Panc1 (cell line): Measurements from ENCODE around the gene OTULIN. TPM values are rescaled to one million over a fixed set of nuclear protein-coding genes. Genes with fewer than 3 reads are reported as not detected.

Source experiments
- ATAC-seq: fragments of 200-7000 bp; cut with Tn5 transposase; 2 replicates; pipeline ENCODE4 v1.9.1; 2020; ENCODE audit warnings: mild to moderate bottlenecking, moderate library complexity
- BruUV-seq: library from RNA; stranded (reverse); fragments of 400-500 nt; replicated peaks from 2 replicates; lab custom pipeline; 2021; lab: Mats Ljungman, UMichigan
- CTCF ChIA-PET: fragments of 300-600 bp; sonication (Branson Sonifier 250); formaldehyde crosslinking; loops from one replicate; lab custom pipeline; 2022; ENCODE audit warnings: antibody characterized with exemption; lab: Charles Lee
- POLR2A ChIA-PET: fragments of 300-600 bp; sonication (Branson Sonifier 250); formaldehyde crosslinking; loops from one replicate; lab custom pipeline; 2022; ENCODE audit warnings: antibody characterized with exemption; lab: Charles Lee
- DNase-seq: peaks from one replicate; pipeline ENCODE4 v3.0.0-alpha.2; 2010; ENCODE audit warnings: low read depth, low spot score
- H3K27ac ChIP-seq: 2 replicates; pipeline ENCODE4 v1.5.1; 2011; ENCODE audit warnings: mild to moderate bottlenecking, low read length, inconsistent platforms
- H3K27me3 ChIP-seq: fragments of 200-500 bp; sonication (Bioruptor generic); 2 replicates; pipeline ENCODE4 v1.6.0; 2014; ENCODE audit warnings: low read length, inconsistent platforms; ENCODE audit not compliant: control insufficient read depth, insufficient read depth
- H3K36me3 ChIP-seq: fragments of 200-500 bp; sonication (Bioruptor generic); 2 replicates; pipeline ENCODE4 v1.5.1; 2014; ENCODE audit warnings: inconsistent platforms, mild to moderate bottlenecking, low read length, moderate library complexity; ENCODE audit not compliant: control insufficient read depth, insufficient read depth
- H3K4me1 ChIP-seq: 2 replicates; pipeline ENCODE4 v1.5.1; 2011; ENCODE audit warnings: inconsistent platforms, mild to moderate bottlenecking, low read length, moderate library complexity; ENCODE audit not compliant: control insufficient read depth, insufficient read depth
- H3K4me3 ChIP-seq, 2 experiments: 2 replicates each; pipeline ENCODE4 v1.5.1; 2011 to 2012; ENCODE audit warnings: low read depth in 2 of 2, low read length in 2 of 2, mild to moderate bottlenecking in 2 of 2, inconsistent platforms in 1 of 2, moderate library complexity in 1 of 2
- H3K9me3 ChIP-seq: fragments of 200-500 bp; sonication (Bioruptor generic); 2 replicates; pipeline ENCODE4 v1.5.1; 2014; ENCODE audit warnings: low read depth, mild to moderate bottlenecking, inconsistent platforms, low read length, moderate library complexity; ENCODE audit not compliant: control insufficient read depth, insufficient read depth
- POLR2AphosphoS5 ChIP-seq: IDR thresholded peaks from 2 replicates; pipeline ENCODE4 v1.6.1; 2012; ENCODE audit warnings: mild to moderate bottlenecking, low read depth, low read length, moderate library complexity
- SIN3A ChIP-seq: IDR thresholded peaks from 2 replicates; pipeline ENCODE4 v1.6.1; 2012; ENCODE audit warnings: low read depth, mild to moderate bottlenecking, low read length, moderate library complexity, borderline replicate concordance; ENCODE audit not compliant: insufficient read depth
- TCF7L2 ChIP-seq: IDR thresholded peaks from 2 replicates; pipeline ENCODE4 v1.6.1; 2011; ENCODE audit warnings: mild to moderate bottlenecking, low read depth, low read length, inconsistent platforms
- in situ Hi-C: cut with HindIII; loops from 2 replicates; pipeline ENCODE4 v1.10.0; 2016; ENCODE audit warnings: low sequenced_read_pairs, low pct_unique_long_range_greater_than_20kb
- intact Hi-C: fragments of 100-400 bp; cut with micrococcal nuclease; formaldehyde crosslinking; loops from one replicate; pipeline ENCODE4 v1.10.0; 2022; ENCODE audit not compliant: unreplicated experiment
- total RNA-seq: library from RNA; stranded (reverse); gene quantifications from one replicate; pipeline ENCODE4 v1.2.1, GENCODE V29; 2021; ENCODE audit not compliant: unreplicated experiment
- TF ChIP-seq, protein P1 (sequence below), 2 experiments: IDR thresholded peaks; 2 replicates each; pipeline ENCODE4 v1.6.1; 2011 to 2012; ENCODE audit warnings: low read depth in 2 of 2, control low read depth in 1 of 2, low read length in 1 of 2, mild to moderate bottlenecking in 1 of 2, moderate library complexity in 1 of 2; ENCODE audit not compliant: insufficient read depth in 1 of 2
- TF ChIP-seq, protein P2 (sequence below): fragments of 450-650 bp; IDR thresholded peaks from 2 replicates; pipeline ENCODE4 v1.5.1; 2017; ENCODE audit warnings: mild to moderate bottlenecking

OTULIN gene
- total RNA-seq, 1 experiment from 2014 or later, result 40.1 TPM

DNA sequence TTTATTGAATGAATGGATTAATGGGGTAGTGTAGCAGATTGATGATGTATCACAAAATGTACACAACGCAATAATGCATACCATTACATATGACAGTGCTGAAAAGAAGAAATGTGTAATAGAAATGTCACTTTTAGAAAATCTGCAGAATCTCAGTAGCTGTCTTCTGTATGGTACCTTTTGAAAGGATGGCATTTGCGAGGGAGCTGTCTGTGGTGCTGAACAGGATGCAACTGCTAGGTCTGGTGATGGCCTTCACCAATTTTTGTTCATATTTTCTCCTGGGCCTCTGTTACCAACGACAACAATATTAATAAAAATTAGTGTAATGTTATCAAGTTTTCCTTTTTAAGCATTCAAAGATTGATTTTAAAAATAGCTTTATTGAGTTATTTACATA is 36.2 kb upstream of the OTULIN start:
- intact Hi-C loops (no loop called here), in situ Hi-C loops (no loop called here)
- no peak overlapping the region for H3K27ac ChIP-seq
- no peak for DNase-seq
- ChIA-PET CTCF (no interaction called here), POLR2A (no interaction called here)
- ATAC-seq, result no peak
- no peak for TF ChIP-seq POLR2AphosphoS5
- TF ChIP-seq, protein P1, sequence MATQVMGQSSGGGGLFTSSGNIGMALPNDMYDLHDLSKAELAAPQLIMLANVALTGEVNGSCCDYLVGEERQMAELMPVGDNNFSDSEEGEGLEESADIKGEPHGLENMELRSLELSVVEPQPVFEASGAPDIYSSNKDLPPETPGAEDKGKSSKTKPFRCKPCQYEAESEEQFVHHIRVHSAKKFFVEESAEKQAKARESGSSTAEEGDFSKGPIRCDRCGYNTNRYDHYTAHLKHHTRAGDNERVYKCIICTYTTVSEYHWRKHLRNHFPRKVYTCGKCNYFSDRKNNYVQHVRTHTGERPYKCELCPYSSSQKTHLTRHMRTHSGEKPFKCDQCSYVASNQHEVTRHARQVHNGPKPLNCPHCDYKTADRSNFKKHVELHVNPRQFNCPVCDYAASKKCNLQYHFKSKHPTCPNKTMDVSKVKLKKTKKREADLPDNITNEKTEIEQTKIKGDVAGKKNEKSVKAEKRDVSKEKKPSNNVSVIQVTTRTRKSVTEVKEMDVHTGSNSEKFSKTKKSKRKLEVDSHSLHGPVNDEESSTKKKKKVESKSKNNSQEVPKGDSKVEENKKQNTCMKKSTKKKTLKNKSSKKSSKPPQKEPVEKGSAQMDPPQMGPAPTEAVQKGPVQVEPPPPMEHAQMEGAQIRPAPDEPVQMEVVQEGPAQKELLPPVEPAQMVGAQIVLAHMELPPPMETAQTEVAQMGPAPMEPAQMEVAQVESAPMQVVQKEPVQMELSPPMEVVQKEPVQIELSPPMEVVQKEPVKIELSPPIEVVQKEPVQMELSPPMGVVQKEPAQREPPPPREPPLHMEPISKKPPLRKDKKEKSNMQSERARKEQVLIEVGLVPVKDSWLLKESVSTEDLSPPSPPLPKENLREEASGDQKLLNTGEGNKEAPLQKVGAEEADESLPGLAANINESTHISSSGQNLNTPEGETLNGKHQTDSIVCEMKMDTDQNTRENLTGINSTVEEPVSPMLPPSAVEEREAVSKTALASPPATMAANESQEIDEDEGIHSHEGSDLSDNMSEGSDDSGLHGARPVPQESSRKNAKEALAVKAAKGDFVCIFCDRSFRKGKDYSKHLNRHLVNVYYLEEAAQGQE (IDR thresholded peaks at IDR 0.05; ENCODE audit: insufficient read depth in 1 of 2, low read depth in 2 of 2, low read length in 1 of 2), result peak; percentile 94 to 95
- BruUV-seq, result no TSS peak
- no peak overlapping the region for H3K4me3 ChIP-seq
- H3K9me3 ChIP-seq, result no peaks in the 10 kb centered on the region
- no peaks in the 10 kb centered on the region for H3K4me1 ChIP-seq
- H3K36me3 ChIP-seq, result no peaks in the 10 kb centered on the region
- peaks cover 4% of the 10 kb centered on the region; the same call in 1 of the 2 replicates for H3K27me3 ChIP-seq

DNA sequence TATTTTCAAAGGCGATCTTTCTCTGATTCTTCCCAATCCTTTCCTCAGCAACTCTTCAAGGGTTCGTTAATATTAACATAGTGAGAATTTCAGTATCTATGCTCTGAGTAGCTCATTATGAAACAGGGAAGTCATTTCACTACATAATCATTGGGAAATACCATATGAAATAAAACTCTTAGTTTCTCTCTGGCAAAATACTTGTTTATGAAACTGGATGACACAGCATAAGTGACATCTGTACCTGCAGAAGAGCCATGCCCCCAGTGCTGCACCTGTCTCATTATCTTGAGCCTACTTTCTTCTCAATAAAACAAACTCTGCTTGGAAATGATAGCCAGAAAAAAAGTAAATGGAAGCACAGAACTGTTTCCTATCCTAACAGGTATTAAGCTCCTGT is 33.8 kb upstream of the OTULIN start:
- intact Hi-C loops, result no loop called here
- DNase-seq (no peak), ATAC-seq (no peak)
- Histone ChIP-seq H3K9me3 (no peaks in the 10 kb centered on the region), H3K27ac (no peak overlapping the region), H3K27me3 (peaks cover 4% of the 10 kb centered on the region; the same call in 1 of the 2 replicates), H3K36me3 (no peaks in the 10 kb centered on the region), H3K4me3 (no peak overlapping the region), H3K4me1 (no peaks in the 10 kb centered on the region)
- TF ChIP-seq SIN3A, result no peak
- no peak for TF ChIP-seq POLR2AphosphoS5
- TF ChIP-seq TCF7L2, result no peak
- TF ChIP-seq, protein P2, sequence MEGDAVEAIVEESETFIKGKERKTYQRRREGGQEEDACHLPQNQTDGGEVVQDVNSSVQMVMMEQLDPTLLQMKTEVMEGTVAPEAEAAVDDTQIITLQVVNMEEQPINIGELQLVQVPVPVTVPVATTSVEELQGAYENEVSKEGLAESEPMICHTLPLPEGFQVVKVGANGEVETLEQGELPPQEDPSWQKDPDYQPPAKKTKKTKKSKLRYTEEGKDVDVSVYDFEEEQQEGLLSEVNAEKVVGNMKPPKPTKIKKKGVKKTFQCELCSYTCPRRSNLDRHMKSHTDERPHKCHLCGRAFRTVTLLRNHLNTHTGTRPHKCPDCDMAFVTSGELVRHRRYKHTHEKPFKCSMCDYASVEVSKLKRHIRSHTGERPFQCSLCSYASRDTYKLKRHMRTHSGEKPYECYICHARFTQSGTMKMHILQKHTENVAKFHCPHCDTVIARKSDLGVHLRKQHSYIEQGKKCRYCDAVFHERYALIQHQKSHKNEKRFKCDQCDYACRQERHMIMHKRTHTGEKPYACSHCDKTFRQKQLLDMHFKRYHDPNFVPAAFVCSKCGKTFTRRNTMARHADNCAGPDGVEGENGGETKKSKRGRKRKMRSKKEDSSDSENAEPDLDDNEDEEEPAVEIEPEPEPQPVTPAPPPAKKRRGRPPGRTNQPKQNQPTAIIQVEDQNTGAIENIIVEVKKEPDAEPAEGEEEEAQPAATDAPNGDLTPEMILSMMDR, result no peak
- POLR2A ChIA-PET, result no interaction called here
- in situ Hi-C loops, result no loop called here
- no TSS peak for BruUV-seq
- CTCF ChIA-PET, result interaction anchor here (0.8 kb wide), 1 partner anchor 18 kb away, joined by 3 read pairs; no protein-coding TSS in a partner anchor

DNA sequence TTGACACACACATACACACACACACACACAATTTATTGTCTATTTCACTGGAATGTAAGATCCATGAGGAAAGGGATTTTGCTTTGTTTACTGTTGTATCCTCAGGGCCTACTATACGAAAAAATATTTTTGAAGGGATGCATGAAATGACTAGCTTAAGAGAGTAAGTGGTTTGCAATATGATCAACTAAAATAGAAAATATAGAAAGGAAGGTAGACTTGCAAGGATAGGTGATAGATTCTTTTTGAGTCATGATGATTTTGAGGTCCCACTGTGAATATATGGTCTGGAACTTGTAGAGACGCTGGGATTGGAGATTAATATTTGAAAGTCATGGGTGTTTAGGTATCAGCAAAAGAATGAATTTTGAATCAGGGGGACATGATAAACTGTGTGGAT is 28.9 kb upstream of the OTULIN start:
- CTCF ChIA-PET, result no interaction called here

More for the DNA sequence above, 28.9 kb upstream of the OTULIN start:
- no peak overlapping the region for H3K27ac ChIP-seq
- H3K27me3 ChIP-seq, result peaks cover 5% of the 10 kb centered on the region
- H3K4me3 ChIP-seq, result no peak overlapping the region
- intact Hi-C loops, result no loop called here
- no peaks in the 10 kb centered on the region for H3K9me3 ChIP-seq
- TF ChIP-seq POLR2AphosphoS5 (no peak), TCF7L2 (no peak), SIN3A (no peak)
- TF ChIP-seq, protein P1 (IDR thresholded peaks at IDR 0.05; ENCODE audit: insufficient read depth in 1 of 2, low read depth in 2 of 2, low read length in 1 of 2), result no peak
- TF ChIP-seq, protein P2, result no peak
- no peaks in the 10 kb centered on the region for H3K4me1 ChIP-seq
- no peaks in the 10 kb centered on the region for H3K36me3 ChIP-seq
- in situ Hi-C loops, result no loop called here
- POLR2A ChIA-PET, result no interaction called here
- no TSS peak for BruUV-seq
- DNase-seq (no peak), ATAC-seq (no peak)
